Measurements from ENCODE around the gene SMAP1. TPM values are rescaled to one million over a fixed set of nuclear protein-coding genes. Genes with fewer than 3 reads are reported as not detected.

The SMAP1 gene
- total RNA-seq, 1 experiment from 2014 or later = 17.7 TPM

GRCh38 chr6:70638468-70638867 lies 29.2 kb upstream of the SMAP1 start:
- H3K79me2 ChIP-seq (ENCODE audit: low read length) = no peaks in the 10 kb centered on the region
- H2AFZ ChIP-seq (ENCODE audit: low read length) = no peak overlapping the region
- no peaks in the 10 kb centered on the region for H3K4me1 ChIP-seq (ENCODE audit: low read length)
- H3K27ac ChIP-seq (ENCODE audit: low read length) = no peak overlapping the region
- no peak overlapping the region for H3K9ac ChIP-seq (ENCODE audit: low read length)
- no peaks in the 10 kb centered on the region for H3K9me2 ChIP-seq (replicated peaks; ENCODE audit: insufficient read depth, low read length)
- H3K4me2 ChIP-seq (ENCODE audit: low read depth, low read length, poor library complexity, severe bottlenecking) = no peak overlapping the region
- no peak for DNase-seq
- H3K27me3 ChIP-seq (ENCODE audit: low read length) = no peaks in the 10 kb centered on the region
- H3K36me3 ChIP-seq (ENCODE audit: insufficient read depth, low read length) = no peaks in the 10 kb centered on the region
- no peak overlapping the region for H3K4me3 ChIP-seq (ENCODE audit: low read length)
- no peaks in the 10 kb centered on the region for H3K9me3 ChIP-seq (ENCODE audit: low read length)
- H4K20me1 ChIP-seq (ENCODE audit: insufficient read depth, low read depth, low read length) = no peaks in the 10 kb centered on the region

GRCh38 chr6:70651326-70651905 lies 16.3 kb upstream of the SMAP1 start:
- no peak for DNase-seq
- no peak overlapping the region for H3K4me3 ChIP-seq (ENCODE audit: low read length)
- no peak overlapping the region for H3K27ac ChIP-seq (ENCODE audit: low read length)

GRCh38 chr6:70652216-70652615 lies 15.5 kb upstream of the SMAP1 start:
- Histone ChIP-seq H3K4me2 (ENCODE audit: low read depth, low read length, poor library complexity, severe bottlenecking) (no peak overlapping the region), H3K27ac (ENCODE audit: low read length) (no peak overlapping the region)

More at GRCh38 chr6:70651326-70651905, 16.3 kb upstream of the SMAP1 start:
- no peaks in the 10 kb centered on the region for H3K79me2 ChIP-seq (ENCODE audit: low read length)
- H3K4me1 ChIP-seq (ENCODE audit: low read length) = no peaks in the 10 kb centered on the region
- no peaks in the 10 kb centered on the region for H3K9me3 ChIP-seq (ENCODE audit: low read length)
- H2AFZ ChIP-seq (ENCODE audit: low read length) = no peak overlapping the region
- H3K9me2 ChIP-seq (replicated peaks; ENCODE audit: insufficient read depth, low read length) = no peaks in the 10 kb centered on the region
- H4K20me1 ChIP-seq (ENCODE audit: insufficient read depth, low read depth, low read length) = no peaks in the 10 kb centered on the region
- no peak overlapping the region for H3K4me2 ChIP-seq (ENCODE audit: low read depth, low read length, poor library complexity, severe bottlenecking)
- no peaks in the 10 kb centered on the region for H3K27me3 ChIP-seq (ENCODE audit: low read length)
- no peaks in the 10 kb centered on the region for H3K36me3 ChIP-seq (ENCODE audit: insufficient read depth, low read length)
- no peak overlapping the region for H3K9ac ChIP-seq (ENCODE audit: low read length)

GRCh38 chr6:70657706-70658105 lies 10.0 kb upstream of the SMAP1 start:
- H3K9me3 ChIP-seq (ENCODE audit: low read length) = no peaks in the 10 kb centered on the region
- H3K4me2 ChIP-seq (ENCODE audit: low read depth, low read length, poor library complexity, severe bottlenecking) = no peak overlapping the region
- H3K4me1 ChIP-seq (ENCODE audit: low read length) = no peaks in the 10 kb centered on the region
- DNase-seq = no peak
- no peaks in the 10 kb centered on the region for H3K9me2 ChIP-seq (replicated peaks; ENCODE audit: insufficient read depth, low read length)
- no peaks in the 10 kb centered on the region for H3K36me3 ChIP-seq (ENCODE audit: insufficient read depth, low read length)
- H3K27me3 ChIP-seq (ENCODE audit: low read length) = no peaks in the 10 kb centered on the region
- no peaks in the 10 kb centered on the region for H3K79me2 ChIP-seq (ENCODE audit: low read length)
- H3K9ac ChIP-seq (ENCODE audit: low read length) = no peak overlapping the region
- no peak overlapping the region for H3K4me3 ChIP-seq (ENCODE audit: low read length)
- no peak overlapping the region for H3K27ac ChIP-seq (ENCODE audit: low read length)
- H4K20me1 ChIP-seq (ENCODE audit: insufficient read depth, low read depth, low read length) = no peaks in the 10 kb centered on the region
- H2AFZ ChIP-seq (ENCODE audit: low read length) = no peak overlapping the region

More at GRCh38 chr6:70652216-70652615, 15.5 kb upstream of the SMAP1 start:
- H3K36me3 ChIP-seq (ENCODE audit: insufficient read depth, low read length) = no peaks in the 10 kb centered on the region
- no peak overlapping the region for H3K9ac ChIP-seq (ENCODE audit: low read length)
- H2AFZ ChIP-seq (ENCODE audit: low read length) = no peak overlapping the region
- H3K9me3 ChIP-seq (ENCODE audit: low read length) = no peaks in the 10 kb centered on the region
- H3K4me3 ChIP-seq (ENCODE audit: low read length) = no peak overlapping the region
- no peaks in the 10 kb centered on the region for H3K27me3 ChIP-seq (ENCODE audit: low read length)
- no peaks in the 10 kb centered on the region for H3K79me2 ChIP-seq (ENCODE audit: low read length)
- no peaks in the 10 kb centered on the region for H4K20me1 ChIP-seq (ENCODE audit: insufficient read depth, low read depth, low read length)
- no peaks in the 10 kb centered on the region for H3K4me1 ChIP-seq (ENCODE audit: low read length)
- no peak for DNase-seq
- no peaks in the 10 kb centered on the region for H3K9me2 ChIP-seq (replicated peaks; ENCODE audit: insufficient read depth, low read length)

GRCh38 chr6:70663881-70664466 lies 3.7 kb upstream of the SMAP1 start:
- no peak overlapping the region for H3K27ac ChIP-seq (ENCODE audit: low read length)
- H3K9ac ChIP-seq (ENCODE audit: low read length) = no peak overlapping the region
- peaks cover 7% of the 10 kb centered on the region for H3K79me2 ChIP-seq (ENCODE audit: low read length)
- H2AFZ ChIP-seq (ENCODE audit: low read length) = no peak overlapping the region
- no peaks in the 10 kb centered on the region for H3K9me2 ChIP-seq (replicated peaks; ENCODE audit: insufficient read depth, low read length)
- H3K27me3 ChIP-seq (ENCODE audit: low read length) = no peaks in the 10 kb centered on the region
- H4K20me1 ChIP-seq (ENCODE audit: insufficient read depth, low read depth, low read length) = 0 out of 2 replicates have a peak, but pooled peaks cover 3% of the 10 kb centered on the region
- no peak overlapping the region for H3K4me3 ChIP-seq (ENCODE audit: low read length)
- no peaks in the 10 kb centered on the region for H3K36me3 ChIP-seq (ENCODE audit: insufficient read depth, low read length)
- no peaks in the 10 kb centered on the region for H3K9me3 ChIP-seq (ENCODE audit: low read length)
- DNase-seq = peak; percentile 24
- H3K4me1 ChIP-seq (ENCODE audit: low read length) = peaks cover 14% of the 10 kb centered on the region
- H3K4me2 ChIP-seq (ENCODE audit: low read depth, low read length, poor library complexity, severe bottlenecking) = no peak overlapping the region

GRCh38 chr6:70666706-70667105 lies 977 bp upstream of the SMAP1 start:
- Histone ChIP-seq H3K79me2 (ENCODE audit: low read length) (peaks cover 15% of the 10 kb centered on the region), H3K36me3 (ENCODE audit: insufficient read depth, low read length) (no peaks in the 10 kb centered on the region), H3K4me3 (ENCODE audit: low read length) (peak overlapping the region; percentile 89), H3K9me2 (replicated peaks; ENCODE audit: insufficient read depth, low read length) (no peaks in the 10 kb centered on the region), H2AFZ (ENCODE audit: low read length) (peak overlapping the region; percentile 82), H3K27ac (ENCODE audit: low read length) (no peak overlapping the region), H3K4me2 (ENCODE audit: low read depth, low read length, poor library complexity, severe bottlenecking) (peak overlapping the region; percentile 77), H3K9ac (ENCODE audit: low read length) (peak overlapping the region; percentile 87), H4K20me1 (ENCODE audit: insufficient read depth, low read depth, low read length) (peaks cover 20% of the 10 kb centered on the region), H3K27me3 (ENCODE audit: low read length) (no peaks in the 10 kb centered on the region), H3K4me1 (ENCODE audit: low read length) (peaks cover 20% of the 10 kb centered on the region), H3K9me3 (ENCODE audit: low read length) (no peaks in the 10 kb centered on the region)
- DNase-seq = peak; percentile 32

GRCh38 chr6:70667256-70667710 lies 400 bp upstream of the SMAP1 start:
- no peak overlapping the region for H3K27ac ChIP-seq (ENCODE audit: low read length)

GRCh38 chr6:70668499-70668812 lies 773 bp downstream of the SMAP1 start:
- peak overlapping the region; percentile 89 for H3K4me3 ChIP-seq (ENCODE audit: low read length)
- H3K4me1 ChIP-seq (ENCODE audit: low read length) = peaks cover 20% of the 10 kb centered on the region
- H3K4me2 ChIP-seq (ENCODE audit: low read depth, low read length, poor library complexity, severe bottlenecking) = peak overlapping the region; percentile 77
- 0 out of 2 replicates have a peak overlapping the region, but pooled peaks have one; percentile 97 for H2AFZ ChIP-seq (ENCODE audit: low read length)
- DNase-seq = no peak
- H3K36me3 ChIP-seq (ENCODE audit: insufficient read depth, low read length) = no peaks in the 10 kb centered on the region
- H3K27ac ChIP-seq (ENCODE audit: low read length) = no peak overlapping the region
- H4K20me1 ChIP-seq (ENCODE audit: insufficient read depth, low read depth, low read length) = peaks cover 35% of the 10 kb centered on the region
- peak overlapping the region; percentile 87 for H3K9ac ChIP-seq (ENCODE audit: low read length)
- H3K9me3 ChIP-seq (ENCODE audit: low read length) = no peaks in the 10 kb centered on the region
- peaks cover 18% of the 10 kb centered on the region for H3K79me2 ChIP-seq (ENCODE audit: low read length)
- no peaks in the 10 kb centered on the region for H3K27me3 ChIP-seq (ENCODE audit: low read length)
- H3K9me2 ChIP-seq (replicated peaks; ENCODE audit: insufficient read depth, low read length) = no peaks in the 10 kb centered on the region

More at GRCh38 chr6:70667256-70667710, 400 bp upstream of the SMAP1 start:
- Histone ChIP-seq H3K9me3 (ENCODE audit: low read length) (no peaks in the 10 kb centered on the region), H3K9me2 (replicated peaks; ENCODE audit: insufficient read depth, low read length) (no peaks in the 10 kb centered on the region), H2AFZ (ENCODE audit: low read length) (peak overlapping the region; percentile 82), H3K27me3 (ENCODE audit: low read length) (no peaks in the 10 kb centered on the region), H3K4me3 (ENCODE audit: low read length) (peak overlapping the region; percentile 89), H4K20me1 (ENCODE audit: insufficient read depth, low read depth, low read length) (peaks cover 23% of the 10 kb centered on the region), H3K4me1 (ENCODE audit: low read length) (peaks cover 20% of the 10 kb centered on the region), H3K9ac (ENCODE audit: low read length) (peak overlapping the region; percentile 87), H3K79me2 (ENCODE audit: low read length) (peaks cover 15% of the 10 kb centered on the region), H3K36me3 (ENCODE audit: insufficient read depth, low read length) (no peaks in the 10 kb centered on the region), H3K4me2 (ENCODE audit: low read depth, low read length, poor library complexity, severe bottlenecking) (peak overlapping the region; percentile 77)
- no peak for DNase-seq

Data from Karpas-422 (cell line).